Peyer's patch (tissue), 4 donors: ENCODE results near the gene TMEM141. TPM values are rescaled to one million over a fixed set of nuclear protein-coding genes. Genes with fewer than 3 reads are reported as not detected.
"Not testable (repeated sequence)": the region's sequence is repeated elsewhere in the genome, so short reads cannot be mapped to it uniquely, and the experiment has no call there.

Experiments used
- DNase-seq, 3 donors: peaks; one replicate each; pipeline ENCODE4 v3.0.0-alpha.2; 2017 to 2019
- H3K27ac ChIP-seq, 4 donors: fragments of 200-600 bp; sonication (generic); one replicate each; pipeline ENCODE4 v1.5.1; 2016 to 2019
- H3K27me3 ChIP-seq, 2 donors: fragments of 200-600 bp; sonication (generic); one replicate each; pipeline ENCODE4 v1.5.1; 2019
- H3K36me3 ChIP-seq, 3 donors: fragments of 200-600 bp; sonication (generic); one replicate each; pipeline ENCODE4 v1.5.1; 2016 to 2019
- H3K4me1 ChIP-seq, 4 donors: fragments of 200-600 bp; sonication (generic); one replicate each; pipeline ENCODE4 v1.5.1; 2016 to 2019
- H3K4me3 ChIP-seq, 4 donors: fragments of 200-600 bp; sonication (generic); 1 replicate in 3 of 4; 2 replicates in 1 of 4; pipeline ENCODE4 v1.5.1; 2016 to 2019; ENCODE audit warnings: mild to moderate bottlenecking in 1 of 4
- H3K9me3 ChIP-seq, 4 donors: fragments of 200-600 bp; sonication (generic); one replicate each; pipeline ENCODE4 v1.5.1; 2016 to 2019; ENCODE audit warnings: mild to moderate bottlenecking in 1 of 4
- CTCF ChIP-seq, 6 experiments: fragments of 450-650 bp in 4 of 6; fragments of 200-600 bp in 2 of 6; sonication (generic) in 1 of 6; IDR thresholded peaks; one replicate each; pipeline ENCODE4 v1.5.1; 2017 to 2019; ENCODE audit warnings: antibody characterized with exemption in 6 of 6, mild to moderate bottlenecking in 3 of 6, moderate library complexity in 1 of 6
- POLR2A ChIP-seq, 2 donors: fragments of 450-650 bp; IDR thresholded peaks; one replicate each; pipeline ENCODE4 v1.5.1; 2017; ENCODE audit warnings: antibody characterized with exemption in 2 of 2, mild to moderate bottlenecking in 2 of 2, moderate library complexity in 2 of 2
- total RNA-seq, 4 donors: library from RNA; depleted of rRNA; stranded (reverse); fragments of >200 nt; gene quantifications; one replicate each; pipeline ENCODE4 v1.1.0, GENCODE V29; 2016

TMEM141 gene
- total RNA-seq, 4 donors from 2014 or later: 52.0 to 240 (median 187) TPM

- H3K36me3 ChIP-seq: peaks cover 0 to 63% (median 0%) of the 10 kb centered on the region in 3 donors
These were observed 44.2 kb downstream of the TMEM141 start for GRCh38 chr9:136835162-136835931.

GRCh38 chr9:136835932-136836904 is 45.1 kb downstream of the TMEM141 start:
- no peaks in the 10 kb centered on the region for H3K9me3 ChIP-seq
- no peak for TF ChIP-seq POLR2A (IDR thresholded peaks at IDR 0.05)
- H3K27ac ChIP-seq: no peak overlapping the region
- H3K27me3 ChIP-seq: no peaks in the 10 kb centered on the region
- peaks cover 0 to 22% (median 3%) of the 10 kb centered on the region in 4 donors for H3K4me1 ChIP-seq
- peaks cover 0 to 58% (median 0%) of the 10 kb centered on the region in 3 donors for H3K36me3 ChIP-seq
- H3K4me3 ChIP-seq: no peak overlapping the region
- DNase-seq: no peak

More at GRCh38 chr9:136835162-136835931, 44.2 kb downstream of the TMEM141 start:
- H3K27me3 ChIP-seq: no peaks in the 10 kb centered on the region
- H3K27ac ChIP-seq: no peak overlapping the region
- no peaks in the 10 kb centered on the region for H3K9me3 ChIP-seq
- TF ChIP-seq POLR2A (IDR thresholded peaks at IDR 0.05) (no peak), CTCF (IDR thresholded peaks at IDR 0.05) (no peak)
- no peak overlapping the region for H3K4me3 ChIP-seq
- peaks cover 0 to 16% (median under 1%) of the 10 kb centered on the region in 4 donors for H3K4me1 ChIP-seq
- DNase-seq: no peak

DNA sequence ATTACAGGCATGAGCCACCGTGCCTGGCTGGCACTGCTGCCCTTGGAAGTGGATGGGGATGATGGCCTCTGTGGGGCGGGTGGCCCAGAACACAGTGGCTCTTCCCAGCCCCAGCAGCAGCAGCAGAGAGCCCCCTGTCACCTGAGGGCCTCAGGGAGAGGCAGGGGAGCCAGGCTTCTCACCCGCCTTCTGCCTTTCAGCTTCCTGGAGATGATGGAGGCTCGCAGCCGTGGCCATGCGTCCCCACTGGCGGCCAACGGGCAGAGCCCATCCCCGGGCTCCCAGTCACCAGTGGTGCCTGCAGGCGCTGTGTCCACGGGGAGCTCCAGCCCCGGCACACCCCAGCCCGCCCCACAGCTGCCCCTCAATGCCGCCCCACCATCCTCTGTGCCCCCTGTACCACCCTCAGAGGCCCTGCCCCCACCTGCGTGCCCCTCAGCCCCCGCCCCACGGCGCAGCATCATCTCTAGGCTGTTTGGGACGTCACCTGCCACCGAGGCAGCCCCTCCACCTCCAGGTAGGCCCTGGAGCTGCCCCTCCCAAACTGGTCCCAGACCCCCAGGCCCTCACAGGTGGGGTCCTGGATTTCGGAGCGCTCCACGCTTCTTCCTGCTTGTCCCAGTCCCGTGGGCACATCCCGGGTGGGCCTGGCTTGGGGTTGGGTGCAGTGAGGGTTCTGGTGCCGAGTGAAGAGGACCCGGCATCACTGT is 46.2 kb downstream of the TMEM141 start:
- Histone ChIP-seq H3K27ac (no peak overlapping the region), H3K9me3 (no peaks in the 10 kb centered on the region), H3K4me1 (peaks cover 0 to 32% (median 9%) of the 10 kb centered on the region in 4 donors), H3K36me3 (peaks cover 0 to 47% (median 0%) of the 10 kb centered on the region in 3 donors), H3K4me3 (no peak overlapping the region), H3K27me3 (no peaks in the 10 kb centered on the region)
- no peak for TF ChIP-seq POLR2A (IDR thresholded peaks at IDR 0.05)
- no peak for TF ChIP-seq CTCF (IDR thresholded peaks at IDR 0.05)
- DNase-seq: no peak

DNA sequence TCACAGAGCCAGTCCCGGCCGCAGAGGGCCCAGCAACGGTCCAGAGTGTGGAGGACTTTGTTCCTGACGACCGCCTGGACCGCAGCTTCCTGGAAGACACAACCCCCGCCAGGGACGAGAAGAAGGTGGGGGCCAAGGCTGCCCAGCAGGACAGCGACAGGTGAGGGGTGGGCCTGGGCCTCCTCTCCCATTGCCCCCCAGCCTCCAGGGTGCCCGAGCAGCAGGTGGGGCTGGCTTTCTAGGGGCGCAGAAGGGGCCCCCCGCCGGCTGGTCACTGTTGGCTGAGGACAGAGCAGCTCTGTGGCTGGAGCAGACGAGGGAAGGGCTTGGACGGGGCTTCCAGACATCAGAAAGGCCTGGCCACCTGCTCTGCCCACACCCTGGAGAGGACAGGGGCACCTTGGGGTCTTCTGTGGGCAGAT is 46.7 kb downstream of the TMEM141 start:
- not testable (repeated sequence) for H3K27ac ChIP-seq, DNase-seq, H3K4me3 ChIP-seq, H3K27me3 ChIP-seq, H3K9me3 ChIP-seq
- Histone ChIP-seq H3K36me3 (peaks cover 0 to 42% (median 0%) of the 10 kb centered on the region in 3 donors), H3K4me1 (peaks cover under 1 to 38% (median 11%) of the 10 kb centered on the region in 4 donors)

DNA sequence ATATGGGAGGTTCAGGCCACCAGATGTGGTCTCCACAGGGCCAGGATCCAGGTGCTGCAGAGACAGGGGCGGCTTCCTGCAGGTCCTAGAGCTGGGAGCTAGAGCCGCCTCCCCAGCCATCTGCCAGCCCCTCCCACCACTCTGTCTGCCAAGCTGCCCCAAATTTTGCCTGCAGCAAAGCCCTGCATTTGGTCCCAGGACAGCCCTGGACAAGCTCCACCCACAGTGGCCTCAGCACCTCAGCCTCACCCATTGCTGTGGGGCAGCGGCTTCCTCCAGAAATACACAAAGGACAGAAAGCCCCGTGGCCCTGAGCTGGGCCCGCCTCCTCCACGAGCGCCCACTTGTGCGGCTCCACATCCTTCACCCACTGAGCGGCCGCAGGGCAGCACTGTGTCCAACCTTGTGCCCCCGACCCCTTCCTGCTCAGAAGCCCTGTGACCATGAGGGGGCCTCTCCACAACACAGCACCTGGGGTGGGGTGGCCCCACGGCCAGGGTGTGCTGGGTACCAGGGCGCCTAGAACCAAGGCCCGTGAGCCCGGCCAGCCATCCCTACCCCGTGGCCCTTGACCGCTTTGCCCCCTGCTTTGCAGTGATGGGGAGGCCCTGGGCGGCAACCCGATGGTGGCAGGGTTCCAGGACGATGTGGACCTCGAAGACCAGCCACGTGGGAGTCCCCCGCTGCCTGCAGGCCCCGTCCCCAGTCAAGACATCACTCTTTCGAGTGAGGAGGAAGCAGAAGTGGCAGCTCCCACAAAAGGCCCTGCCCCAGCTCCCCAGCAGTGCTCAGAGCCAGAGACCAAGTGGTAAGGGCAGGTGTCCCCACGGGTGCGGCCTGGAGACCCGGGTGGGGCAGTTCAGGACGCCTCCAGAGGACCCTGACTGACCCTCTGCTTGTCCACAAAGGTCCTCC is 47.4 kb downstream of the TMEM141 start:
- H3K4me3 ChIP-seq: no peak overlapping the region
- H3K4me1 ChIP-seq: peaks cover 8 to 45% (median 17%) of the 10 kb centered on the region in 4 donors
- H3K27me3 ChIP-seq: no peaks in the 10 kb centered on the region
- TF ChIP-seq POLR2A (IDR thresholded peaks at IDR 0.05) (no peak), CTCF (IDR thresholded peaks at IDR 0.05) (no peak)
- H3K36me3 ChIP-seq: peaks cover 0 to 42% (median 0%) of the 10 kb centered on the region in 3 donors
- DNase-seq: no peak
- H3K9me3 ChIP-seq: no peaks in the 10 kb centered on the region
- H3K27ac ChIP-seq: no peak overlapping the region
